Measurements from ENCODE around the gene TUBD1.
"Not testable (repeated sequence)": the region's sequence is repeated elsewhere in the genome, so short reads cannot be mapped to it uniquely, and the experiment has no call there.

Gene TUBD1

GRCh38 chr17:59841091-59841881, 51.5 kb downstream of the TUBD1 start:
- not testable (repeated sequence) for H3K27me3 ChIP-seq (ENCODE audit: control insufficient read depth, insufficient read depth, low read length); H3K9me3 ChIP-seq (ENCODE audit: control insufficient read depth, low read depth, low read length)
- H3K4me3 ChIP-seq (ENCODE audit: low read length): peak overlapping the region; percentile 98
- H3K9ac ChIP-seq (ENCODE audit: low read length): peak overlapping the region; percentile 97
- peaks cover 27% of the 10 kb centered on the region for H3K4me1 ChIP-seq (ENCODE audit: control insufficient read depth, low read depth, low read length)
- peak overlapping the region; percentile 70 for H3K27ac ChIP-seq (ENCODE audit: low read length)
- peaks cover 11% of the 10 kb centered on the region for H3K36me3 ChIP-seq (ENCODE audit: control insufficient read depth, low read depth, low read length)

GRCh38 chr17:59840329-59841090, 52.2 kb downstream of the TUBD1 start:
- H3K27ac ChIP-seq (ENCODE audit: low read length): peak overlapping the region; percentile 70
- H3K36me3 ChIP-seq (ENCODE audit: control insufficient read depth, low read depth, low read length): peaks cover 11% of the 10 kb centered on the region
- H3K4me3 ChIP-seq (ENCODE audit: low read length): peak overlapping the region; percentile 98
- H3K27me3 ChIP-seq (ENCODE audit: control insufficient read depth, insufficient read depth, low read length): no peaks in the 10 kb centered on the region
- H3K9ac ChIP-seq (ENCODE audit: low read length): peak overlapping the region; percentile 97
- H3K4me1 ChIP-seq (ENCODE audit: control insufficient read depth, low read depth, low read length): peaks cover 21% of the 10 kb centered on the region
- no peaks in the 10 kb centered on the region for H3K9me3 ChIP-seq (ENCODE audit: control insufficient read depth, low read depth, low read length)

GRCh38 chr17:59839651-59840328, 53.0 kb downstream of the TUBD1 start:
- no peaks in the 10 kb centered on the region for H3K27me3 ChIP-seq (ENCODE audit: control insufficient read depth, insufficient read depth, low read length)
- H3K4me3 ChIP-seq (ENCODE audit: low read length): peak overlapping the region; percentile 98
- H3K4me1 ChIP-seq (ENCODE audit: control insufficient read depth, low read depth, low read length): peaks cover 17% of the 10 kb centered on the region
- H3K36me3 ChIP-seq (ENCODE audit: control insufficient read depth, low read depth, low read length): peaks cover 11% of the 10 kb centered on the region
- H3K9me3 ChIP-seq (ENCODE audit: control insufficient read depth, low read depth, low read length): no peaks in the 10 kb centered on the region
- H3K27ac ChIP-seq (ENCODE audit: low read length): peak overlapping the region; percentile 70
- H3K9ac ChIP-seq (ENCODE audit: low read length): peak overlapping the region; percentile 97

GRCh38 chr17:59838052-59838916, 54.5 kb downstream of the TUBD1 start:
- Histone ChIP-seq H3K4me1 (ENCODE audit: control insufficient read depth, low read depth, low read length) (peaks cover 17% of the 10 kb centered on the region), H3K36me3 (ENCODE audit: control insufficient read depth, low read depth, low read length) (peaks cover 11% of the 10 kb centered on the region), H3K9ac (ENCODE audit: low read length) (peak overlapping the region; percentile 97), H3K27me3 (ENCODE audit: control insufficient read depth, insufficient read depth, low read length) (no peaks in the 10 kb centered on the region), H3K27ac (ENCODE audit: low read length) (peak overlapping the region; percentile 99), H3K9me3 (ENCODE audit: control insufficient read depth, low read depth, low read length) (no peaks in the 10 kb centered on the region), H3K4me3 (ENCODE audit: low read length) (peak overlapping the region; percentile 98)

GRCh38 chr17:59837308-59838051, 55.3 kb downstream of the TUBD1 start:
- peak overlapping the region; percentile 98 for H3K4me3 ChIP-seq (ENCODE audit: low read length)
- peaks cover 17% of the 10 kb centered on the region for H3K4me1 ChIP-seq (ENCODE audit: control insufficient read depth, low read depth, low read length)
- H3K9ac ChIP-seq (ENCODE audit: low read length): peak overlapping the region; percentile 97
- H3K27me3 ChIP-seq (ENCODE audit: control insufficient read depth, insufficient read depth, low read length): no peaks in the 10 kb centered on the region
- H3K27ac ChIP-seq (ENCODE audit: low read length): peak overlapping the region; percentile 99
- H3K9me3 ChIP-seq (ENCODE audit: control insufficient read depth, low read depth, low read length): no peaks in the 10 kb centered on the region
- H3K36me3 ChIP-seq (ENCODE audit: control insufficient read depth, low read depth, low read length): peaks cover 11% of the 10 kb centered on the region

- Histone ChIP-seq H3K4me1 (ENCODE audit: control insufficient read depth, low read depth, low read length) (peaks cover 19% of the 10 kb centered on the region), H3K9ac (ENCODE audit: low read length) (no peak overlapping the region), H3K27ac (ENCODE audit: low read length) (no peak overlapping the region), H3K9me3 (ENCODE audit: control insufficient read depth, low read depth, low read length) (no peaks in the 10 kb centered on the region), H3K36me3 (ENCODE audit: control insufficient read depth, low read depth, low read length) (no peaks in the 10 kb centered on the region), H3K27me3 (ENCODE audit: control insufficient read depth, insufficient read depth, low read length) (no peaks in the 10 kb centered on the region), H3K4me3 (ENCODE audit: low read length) (no peak overlapping the region)
These were observed 59.8 kb downstream of the TUBD1 start for GRCh38 chr17:59832883-59833379.

GRCh38 chr17:59830846-59831486, 61.8 kb downstream of the TUBD1 start:
- H3K36me3 ChIP-seq (ENCODE audit: control insufficient read depth, low read depth, low read length): no peaks in the 10 kb centered on the region
- H3K4me1 ChIP-seq (ENCODE audit: control insufficient read depth, low read depth, low read length): peaks cover 18% of the 10 kb centered on the region
- no peaks in the 10 kb centered on the region for H3K27me3 ChIP-seq (ENCODE audit: control insufficient read depth, insufficient read depth, low read length)
- no peak overlapping the region for H3K4me3 ChIP-seq (ENCODE audit: low read length)
- no peak overlapping the region for H3K9ac ChIP-seq (ENCODE audit: low read length)
- no peaks in the 10 kb centered on the region for H3K9me3 ChIP-seq (ENCODE audit: control insufficient read depth, low read depth, low read length)
- H3K27ac ChIP-seq (ENCODE audit: low read length): no peak overlapping the region

- peaks cover 25% of the 10 kb centered on the region for H3K4me1 ChIP-seq (ENCODE audit: control insufficient read depth, low read depth, low read length)
- H3K27me3 ChIP-seq (ENCODE audit: control insufficient read depth, insufficient read depth, low read length): no peaks in the 10 kb centered on the region
- no peak overlapping the region for H3K9ac ChIP-seq (ENCODE audit: low read length)
- H3K9me3 ChIP-seq (ENCODE audit: control insufficient read depth, low read depth, low read length): no peaks in the 10 kb centered on the region
- no peaks in the 10 kb centered on the region for H3K36me3 ChIP-seq (ENCODE audit: control insufficient read depth, low read depth, low read length)
- H3K27ac ChIP-seq (ENCODE audit: low read length): no peak overlapping the region
- H3K4me3 ChIP-seq (ENCODE audit: low read length): no peak overlapping the region
These were observed 62.6 kb downstream of the TUBD1 start for GRCh38 chr17:59830007-59830630.

GRCh38 chr17:59829217-59830006, 63.3 kb downstream of the TUBD1 start:
- no peak overlapping the region for H3K9ac ChIP-seq (ENCODE audit: low read length)
- no peaks in the 10 kb centered on the region for H3K9me3 ChIP-seq (ENCODE audit: control insufficient read depth, low read depth, low read length)
- H3K4me3 ChIP-seq (ENCODE audit: low read length): no peak overlapping the region
- H3K36me3 ChIP-seq (ENCODE audit: control insufficient read depth, low read depth, low read length): no peaks in the 10 kb centered on the region
- no peaks in the 10 kb centered on the region for H3K27me3 ChIP-seq (ENCODE audit: control insufficient read depth, insufficient read depth, low read length)
- H3K27ac ChIP-seq (ENCODE audit: low read length): no peak overlapping the region
- H3K4me1 ChIP-seq (ENCODE audit: control insufficient read depth, low read depth, low read length): peaks cover 25% of the 10 kb centered on the region
